Osteocyte (in vitro differentiated cells): ENCODE measurements around the gene FBXW5. TPM values are rescaled to one million over a fixed set of nuclear protein-coding genes. Genes with fewer than 3 reads are reported as not detected.

Experiments
- DNase-seq: peaks from one replicate; pipeline ENCODE4 v3.0.0; 2021; ENCODE audit warnings: mixed read lengths; ENCODE audit not compliant: unreplicated experiment; ENCODE audit errors: extremely low spot score
- H3K27ac Mint-ChIP-seq: one replicate; pipeline ENCODE4 v1.8.0; 2021; ENCODE audit warnings: mild to moderate bottlenecking, mixed read lengths; ENCODE audit not compliant: unreplicated experiment
- H3K27me3 Mint-ChIP-seq: one replicate; pipeline ENCODE4 v1.8.0; 2021; ENCODE audit warnings: mixed read lengths; ENCODE audit not compliant: unreplicated experiment
- H3K36me3 Mint-ChIP-seq: one replicate; pipeline ENCODE4 v1.8.0; 2021; ENCODE audit warnings: mixed read lengths; ENCODE audit not compliant: unreplicated experiment
- H3K4me1 Mint-ChIP-seq: one replicate; pipeline ENCODE4 v1.8.0; 2021; ENCODE audit warnings: mixed read lengths; ENCODE audit not compliant: unreplicated experiment
- H3K4me3 Mint-ChIP-seq: one replicate; pipeline ENCODE4 v1.8.0; 2021; ENCODE audit warnings: mild to moderate bottlenecking, moderate library complexity, mixed read lengths; ENCODE audit not compliant: unreplicated experiment
- H3K9me3 Mint-ChIP-seq: one replicate; pipeline ENCODE4 v1.8.0; 2021; ENCODE audit warnings: mixed read lengths; ENCODE audit not compliant: unreplicated experiment
- CTCF ChIP-seq: fragments of 200-600 bp; sonication (generic); IDR thresholded peaks from 2 replicates; pipeline ENCODE4 v1.5.0; 2021; ENCODE audit warnings: antibody characterized with exemption, mild to moderate bottlenecking, moderate library complexity
- total RNA-seq: library from RNA; stranded (reverse); gene quantifications from 2 replicates; pipeline ENCODE4 v1.2.1, GENCODE V29; 2021

FBXW5 gene
- total RNA-seq, 1 donor from 2014 or later = 84.4 TPM

GRCh38 chr9:136968333-136969127 is 24.0 kb upstream of the FBXW5 start:
- H3K27ac Mint-ChIP-seq = no peak overlapping the region

GRCh38 chr9:136965771-136966484 is 21.4 kb upstream of the FBXW5 start:
- no peak overlapping the region for H3K27ac Mint-ChIP-seq

More at GRCh38 chr9:136968333-136969127, 24.0 kb upstream of the FBXW5 start:
- Mint-ChIP-seq H3K27me3 (peaks cover 3% of the 10 kb centered on the region), H3K4me1 (peaks cover 2% of the 10 kb centered on the region), H3K9me3 (no peaks in the 10 kb centered on the region), H3K36me3 (no peaks in the 10 kb centered on the region), H3K4me3 (no peak overlapping the region)
- no peak for DNase-seq
- no peak for TF ChIP-seq CTCF

GRCh38 chr9:136964833-136965422 is 20.4 kb upstream of the FBXW5 start:
- Mint-ChIP-seq H3K27me3 (peaks cover 3% of the 10 kb centered on the region), H3K27ac (no peak overlapping the region), H3K36me3 (no peaks in the 10 kb centered on the region), H3K4me1 (peaks cover 19% of the 10 kb centered on the region), H3K4me3 (no peak overlapping the region), H3K9me3 (no peaks in the 10 kb centered on the region)
- TF ChIP-seq CTCF = no peak
- no peak for DNase-seq

More at GRCh38 chr9:136965771-136966484, 21.4 kb upstream of the FBXW5 start:
- TF ChIP-seq CTCF = no peak
- Mint-ChIP-seq H3K9me3 (no peaks in the 10 kb centered on the region), H3K27me3 (peaks cover 3% of the 10 kb centered on the region), H3K36me3 (no peaks in the 10 kb centered on the region), H3K4me1 (peaks cover 14% of the 10 kb centered on the region), H3K4me3 (no peak overlapping the region)
- no peak for DNase-seq

GRCh38 chr9:136964171-136964689 is 19.7 kb upstream of the FBXW5 start:
- H3K4me3 Mint-ChIP-seq = no peak overlapping the region
- H3K36me3 Mint-ChIP-seq = no peaks in the 10 kb centered on the region
- no peak overlapping the region for H3K27ac Mint-ChIP-seq
- no peaks in the 10 kb centered on the region for H3K9me3 Mint-ChIP-seq
- peaks cover 3% of the 10 kb centered on the region for H3K27me3 Mint-ChIP-seq
- DNase-seq = no peak
- peaks cover 20% of the 10 kb centered on the region for H3K4me1 Mint-ChIP-seq
- no peak for TF ChIP-seq CTCF

- no peak for DNase-seq
- Mint-ChIP-seq H3K27ac (no peak overlapping the region), H3K4me1 (peaks cover 20% of the 10 kb centered on the region), H3K27me3 (peaks cover 3% of the 10 kb centered on the region), H3K36me3 (no peaks in the 10 kb centered on the region), H3K4me3 (no peak overlapping the region), H3K9me3 (no peaks in the 10 kb centered on the region)
- no peak for TF ChIP-seq CTCF
Measured at GRCh38 chr9:136963751-136964150, 19.2 kb upstream of the FBXW5 start.
